SK-N-SH (cell line): Measurements from ENCODE around the gene PRDX4. TPM values are rescaled to one million over a fixed set of nuclear protein-coding genes. Genes with fewer than 3 reads are reported as not detected.

ENCODE experiments used
- CTCF ChIA-PET: fragments of 300-600, 350-600 bp; formaldehyde crosslinking; extraction: SDS; loops from one replicate; lab custom pipeline; 2021; lab: Yijun Ruan, JAX
- POLR2A ChIA-PET: fragments of 350-600 bp; sonication (Branson Sonifier 250); formaldehyde crosslinking; extraction: SDS; loops from one replicate; lab custom pipeline; 2020; ENCODE audit warnings: antibody characterized with exemption, inconsistent platforms; lab: Yijun Ruan, JAX
- DNase-seq: peaks from one replicate; pipeline ENCODE4 v3.0.0; 2012
- H2AFZ ChIP-seq: fragments of 200-600 bp; sonication (generic); 2 replicates; pipeline ENCODE4 v1.8.1; 2016; ENCODE audit warnings: antibody characterized with exemption, mild to moderate bottlenecking, low read depth
- H3F3A ChIP-seq: fragments of 200-600 bp; sonication (generic); replicated peaks from 2 replicates; pipeline ENCODE3; 2016; ENCODE audit warnings: antibody characterized with exemption, mild to moderate bottlenecking; ENCODE audit not compliant: insufficient read depth
- H3K27ac ChIP-seq, 2 experiments: fragments of 200-500 bp in 1 of 2; fragments of 200-600 bp in 1 of 2; sonication (Bioruptor generic) in 1 of 2; sonication (generic), shearing (Covaris generic) in 1 of 2; 2 replicates each; pipeline versions ENCODE4 v1.5.1 to v1.6.1; 2014 to 2016; ENCODE audit warnings: low read depth in 2 of 2, inconsistent platforms in 1 of 2, low read length in 1 of 2, mild to moderate bottlenecking in 1 of 2, mixed read lengths in 1 of 2
- H3K27me3 ChIP-seq: fragments of 200-600 bp; sonication (generic), shearing (Covaris generic); 2 replicates; pipeline ENCODE4 v1.6.1; 2016; ENCODE audit warnings: mixed run types; ENCODE audit not compliant: insufficient read depth
- H3K36me3 ChIP-seq, 2 experiments: fragments of 200-500 bp in 1 of 2; fragments of 200-600 bp in 1 of 2; sonication (Bioruptor generic) in 1 of 2; sonication (generic) in 1 of 2; replicated peaks in 1 of 2; 2 replicates each; pipeline versions ENCODE3 to v1.5.1; 2014 to 2016; ENCODE audit warnings: low read length in 1 of 2, mild to moderate bottlenecking in 1 of 2; ENCODE audit not compliant: insufficient read depth in 2 of 2, control insufficient read depth in 1 of 2
- H3K4me1 ChIP-seq, 2 experiments: fragments of 200-500 bp in 1 of 2; fragments of 200-600 bp in 1 of 2; sonication (Bioruptor generic) in 1 of 2; sonication (generic), shearing (Covaris generic) in 1 of 2; 2 replicates each; pipeline versions ENCODE4 v1.5.1 to v1.6.1; 2014 to 2016; ENCODE audit warnings: low read depth in 1 of 2, low read length in 1 of 2, mixed run types in 1 of 2; ENCODE audit not compliant: insufficient read depth in 2 of 2, control insufficient read depth in 1 of 2
- H3K4me2 ChIP-seq: fragments of 200-600 bp; sonication (generic), shearing (Covaris generic); 2 replicates; pipeline ENCODE4 v1.6.1; 2017; ENCODE audit warnings: mixed run types
- H3K4me3 ChIP-seq, 2 experiments: fragments of 200-500 bp in 1 of 2; fragments of 200-600 bp in 1 of 2; sonication (Bioruptor generic) in 1 of 2; sonication (generic), shearing (Covaris generic) in 1 of 2; 2 replicates each; pipeline versions ENCODE4 v1.5.1 to v1.8.1; 2014 to 2016; ENCODE audit warnings: low read depth in 2 of 2, inconsistent platforms in 1 of 2, low read length in 1 of 2, mild to moderate bottlenecking in 1 of 2, mixed read lengths in 1 of 2, moderate library complexity in 1 of 2
- H3K79me2 ChIP-seq: fragments of 200-600 bp; sonication (generic); 2 replicates; pipeline ENCODE4 v1.8.1; 2017; ENCODE audit warnings: mild to moderate bottlenecking; ENCODE audit not compliant: insufficient read depth
- H3K9ac ChIP-seq: fragments of 200-600 bp; sonication (generic); 2 replicates; pipeline ENCODE4 v1.6.1; 2017; ENCODE audit warnings: mixed run types
- H3K9me2 ChIP-seq: fragments of 200-600 bp; sonication (generic); 2 replicates; pipeline ENCODE4 v1.6.1; 2017; ENCODE audit warnings: mixed run types
- H3K9me3 ChIP-seq: fragments of 200-600 bp; sonication (generic); 2 replicates; pipeline ENCODE4 v1.6.1; 2017; ENCODE audit warnings: mixed run types, mild to moderate bottlenecking, moderate library complexity
- H4K20me1 ChIP-seq: fragments of 200-600 bp; sonication (generic); 2 replicates; pipeline ENCODE4 v1.6.1; 2017; ENCODE audit warnings: mild to moderate bottlenecking, mixed run types; ENCODE audit not compliant: insufficient read depth
- FOXJ3 ChIP-seq: sonication (generic); formaldehyde crosslinking; IDR thresholded peaks from 2 replicates; pipeline ENCODE4 v1.5.1; 2020; ENCODE audit warnings: mild to moderate bottlenecking, missing genetic modification reagents
- JUND ChIP-seq: IDR thresholded peaks from 2 replicates; pipeline ENCODE4 v1.4.0; 2012
- MEF2A ChIP-seq: IDR thresholded peaks from 2 replicates; pipeline ENCODE4 v1.4.0; 2012; ENCODE audit warnings: low read depth, borderline replicate concordance
- MXI1 ChIP-seq: IDR thresholded peaks from 2 replicates; pipeline ENCODE4 v1.6.1; 2012; ENCODE audit warnings: mild to moderate bottlenecking, low read depth, low read length, improper control_type of control experiment
- NFIC ChIP-seq: IDR thresholded peaks from 2 replicates; pipeline ENCODE4 v1.4.0; 2012; ENCODE audit warnings: borderline replicate concordance
- NRF1 ChIP-seq: IDR thresholded peaks from 2 replicates; pipeline ENCODE4 v1.6.1; 2012; ENCODE audit warnings: low read depth, mild to moderate bottlenecking, low read length
- POLR2AphosphoS5 ChIP-seq: IDR thresholded peaks from 2 replicates; pipeline ENCODE4 v1.6.1; 2012; ENCODE audit warnings: low read depth, low read length
- RFX5 ChIP-seq: IDR thresholded peaks from 2 replicates; pipeline ENCODE4 v1.6.1; 2012; ENCODE audit warnings: mild to moderate bottlenecking, improper control_type of control experiment, low read length
- SMC3 ChIP-seq: IDR thresholded peaks from 2 replicates; pipeline ENCODE4 v1.6.1; 2012; ENCODE audit warnings: low read depth, low read length, improper control_type of control experiment
- YY1 ChIP-seq: IDR thresholded peaks from 2 replicates; pipeline ENCODE4 v1.4.0; 2012; ENCODE audit warnings: low read depth, mild to moderate bottlenecking
- WGBS: methylation state at CpG from one replicate; pipeline ENCODE4 v1.1.6; 2017; ENCODE audit warnings: low lambda C conversion rate; 5-methylcytosine and 5-hydroxymethylcytosine counted together
- polyA plus RNA-seq, 3 experiments: library from polyadenylated mRNA; depleted of rRNA; stranded (reverse); fragments of >200 nt; gene quantifications; 2 replicates each; pipeline ENCODE4 v1.2.3, GENCODE V29; 2012
- TF ChIP-seq, protein P1 (sequence below): IDR thresholded peaks from 2 replicates; pipeline ENCODE4 v1.4.0; 2012; ENCODE audit warnings: low read depth, borderline replicate concordance
- TF ChIP-seq, protein P2 (sequence below): IDR thresholded peaks from 2 replicates; pipeline ENCODE4 v1.4.0; 2012; ENCODE audit warnings: low read depth

The PRDX4 gene
- polyA plus RNA-seq, 1 of the 3 experiments (the other 2 are of a cell fraction) = 140 TPM

DNA sequence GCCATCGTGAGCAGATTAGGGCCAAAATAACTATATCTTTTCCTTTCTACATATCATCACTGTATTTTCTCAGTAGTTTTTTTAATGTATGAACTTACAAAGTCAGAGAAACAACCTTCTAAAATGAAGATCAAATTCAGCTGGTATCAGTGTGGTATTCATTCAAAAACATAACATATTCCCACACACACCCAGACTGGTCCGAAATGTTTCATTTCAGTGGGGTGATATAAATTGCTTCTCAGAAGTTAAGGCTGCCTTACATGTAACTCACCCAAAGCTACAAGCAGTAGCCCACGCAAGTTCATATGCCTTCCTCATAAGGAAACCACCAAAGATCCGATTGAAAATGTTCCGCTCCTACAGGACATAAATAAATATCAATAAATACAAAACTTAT is 37.9 kb downstream of the PRDX4 start:
- Histone ChIP-seq H3K9ac (no peak overlapping the region), H3F3A (peaks cover 2% of the 10 kb centered on the region), H3K79me2 (peaks cover 2% of the 10 kb centered on the region; the same call in 1 of the 2 replicates), H2AFZ (no peak overlapping the region), H3K36me3 (peaks cover 20 to 25% of the 10 kb centered on the region in 2 experiments), H3K4me2 (no peak overlapping the region), H3K9me2 (no peaks in the 10 kb centered on the region), H3K27me3 (peaks cover 11% of the 10 kb centered on the region; the same call in 1 of the 2 replicates), H3K9me3 (no peaks in the 10 kb centered on the region), H4K20me1 (no peaks in the 10 kb centered on the region), H3K27ac (no peak overlapping the region), H3K4me3 (no peak overlapping the region), H3K4me1 (no peaks in the 10 kb centered on the region)
- CTCF ChIA-PET = no interaction called here
- POLR2A ChIA-PET = no interaction called here
- WGBS = 65% methylated on average over 5 of the region's 5 CpGs
- no peak for DNase-seq
- TF ChIP-seq MEF2A (no peak), NFIC (no peak), NRF1 (no peak), SMC3 (no peak), FOXJ3 (CRISPR knock-in tag) (no peak), YY1 (no peak), JUND (no peak), RFX5 (no peak), POLR2AphosphoS5 (no peak)
- TF ChIP-seq, protein P1, sequence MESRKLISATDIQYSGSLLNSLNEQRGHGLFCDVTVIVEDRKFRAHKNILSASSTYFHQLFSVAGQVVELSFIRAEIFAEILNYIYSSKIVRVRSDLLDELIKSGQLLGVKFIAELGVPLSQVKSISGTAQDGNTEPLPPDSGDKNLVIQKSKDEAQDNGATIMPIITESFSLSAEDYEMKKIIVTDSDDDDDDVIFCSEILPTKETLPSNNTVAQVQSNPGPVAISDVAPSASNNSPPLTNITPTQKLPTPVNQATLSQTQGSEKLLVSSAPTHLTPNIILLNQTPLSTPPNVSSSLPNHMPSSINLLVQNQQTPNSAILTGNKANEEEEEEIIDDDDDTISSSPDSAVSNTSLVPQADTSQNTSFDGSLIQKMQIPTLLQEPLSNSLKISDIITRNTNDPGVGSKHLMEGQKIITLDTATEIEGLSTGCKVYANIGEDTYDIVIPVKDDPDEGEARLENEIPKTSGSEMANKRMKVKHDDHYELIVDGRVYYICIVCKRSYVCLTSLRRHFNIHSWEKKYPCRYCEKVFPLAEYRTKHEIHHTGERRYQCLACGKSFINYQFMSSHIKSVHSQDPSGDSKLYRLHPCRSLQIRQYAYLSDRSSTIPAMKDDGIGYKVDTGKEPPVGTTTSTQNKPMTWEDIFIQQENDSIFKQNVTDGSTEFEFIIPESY = no peak

DNA sequence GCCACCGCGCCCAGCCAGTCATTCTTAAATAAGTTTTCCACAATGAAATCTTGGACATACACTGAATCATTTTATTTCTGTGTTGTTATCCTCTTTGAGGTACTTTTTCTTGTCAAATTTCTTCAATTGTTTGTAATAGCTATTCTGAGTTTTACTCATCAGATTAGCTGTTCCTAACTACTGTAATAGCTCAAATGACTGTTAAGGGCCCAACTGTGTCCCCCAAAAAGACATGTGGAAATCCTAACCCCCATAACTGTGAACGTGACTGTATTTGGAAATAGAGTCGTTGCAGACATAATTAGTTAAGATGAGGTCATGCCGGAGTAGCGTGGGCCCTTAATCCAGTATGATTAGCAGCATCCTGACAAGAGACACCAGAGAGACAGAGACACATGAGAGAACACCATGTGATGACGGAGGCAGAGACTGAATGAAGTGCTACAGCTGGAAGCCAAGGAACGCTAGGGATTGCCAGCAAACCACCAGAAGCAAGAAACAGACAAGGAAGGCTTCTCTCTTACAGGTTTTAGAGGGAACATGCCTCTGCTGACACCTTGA is 52.9 kb downstream of the PRDX4 start:
- no peaks in the 10 kb centered on the region for H3K9me2 ChIP-seq
- TF ChIP-seq FOXJ3 (CRISPR knock-in tag) = no peak
- no peak for TF ChIP-seq MXI1
- TF ChIP-seq, protein P2, sequence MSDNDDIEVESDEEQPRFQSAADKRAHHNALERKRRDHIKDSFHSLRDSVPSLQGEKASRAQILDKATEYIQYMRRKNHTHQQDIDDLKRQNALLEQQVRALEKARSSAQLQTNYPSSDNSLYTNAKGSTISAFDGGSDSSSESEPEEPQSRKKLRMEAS = no peak
- TF ChIP-seq, all 33 proteins: peak for 0
- ChIA-PET CTCF (interaction anchor here (0.7 kb wide), 1 partner anchor 334 kb away, joined by 3 read pairs; no protein-coding TSS in a partner anchor), POLR2A (no interaction called here)
- H2AFZ ChIP-seq = no peak overlapping the region
- H3K4me2 ChIP-seq = no peak overlapping the region
- H3K9ac ChIP-seq = no peak overlapping the region
- no peaks in the 10 kb centered on the region for H3F3A ChIP-seq
- no peak for DNase-seq
- H3K27ac ChIP-seq = no peak overlapping the region
- peaks cover 5% of the 10 kb centered on the region; the same call in 1 of the 2 replicates for H3K27me3 ChIP-seq
- 80% methylated on average over 8 of the region's 8 CpGs for WGBS
- no peaks in the 10 kb centered on the region for H4K20me1 ChIP-seq
- no peaks in the 10 kb centered on the region for H3K4me1 ChIP-seq
- no peak overlapping the region for H3K4me3 ChIP-seq
- no peaks in the 10 kb centered on the region for H3K9me3 ChIP-seq
- peaks cover 5% of the 10 kb centered on the region; the same call in 1 of the 2 replicates for H3K79me2 ChIP-seq
- peaks cover 4 to 19% of the 10 kb centered on the region in 2 experiments for H3K36me3 ChIP-seq
